Measurements from ENCODE around the gene UBE2L3.
"Not testable (repeated sequence)": the region's sequence is repeated elsewhere in the genome, so short reads cannot be mapped to it uniquely, and the experiment has no call there.

Gene UBE2L3

GRCh38 chr22:21585389-21585788 lies 17.9 kb downstream of the UBE2L3 start:
- DNase-seq (no peak), ATAC-seq (replicated peaks) (no peak)
- Mint-ChIP-seq H3K4me1 (peaks cover 29 to 74% of the 10 kb centered on the region in 2 donors), H3K27ac (no peak overlapping the region), H3K36me3 (peaks cover 6 to 22% of the 10 kb centered on the region in 2 donors), H3K4me3 (no peak overlapping the region), H3K9me3 (peaks cover 0 to under 1% of the 10 kb centered on the region in 2 donors), H3K27me3 (no peaks in the 10 kb centered on the region)

GRCh38 chr22:21587803-21588611 lies 20.5 kb downstream of the UBE2L3 start:
- Mint-ChIP-seq H3K9me3 (peaks cover 0 to 3% of the 10 kb centered on the region in 2 donors), H3K27me3 (no peaks in the 10 kb centered on the region), H3K36me3 (peaks cover 17 to 35% of the 10 kb centered on the region in 2 donors), H3K27ac (peak overlapping the region; percentile 92), H3K4me3 (peak overlapping the region; percentile 17 to 66), H3K4me1 (peaks cover 39 to 81% of the 10 kb centered on the region in 2 donors)
- DNase-seq (peak; percentile 67), ATAC-seq (replicated peaks) (peak; percentile 95)

DNA sequence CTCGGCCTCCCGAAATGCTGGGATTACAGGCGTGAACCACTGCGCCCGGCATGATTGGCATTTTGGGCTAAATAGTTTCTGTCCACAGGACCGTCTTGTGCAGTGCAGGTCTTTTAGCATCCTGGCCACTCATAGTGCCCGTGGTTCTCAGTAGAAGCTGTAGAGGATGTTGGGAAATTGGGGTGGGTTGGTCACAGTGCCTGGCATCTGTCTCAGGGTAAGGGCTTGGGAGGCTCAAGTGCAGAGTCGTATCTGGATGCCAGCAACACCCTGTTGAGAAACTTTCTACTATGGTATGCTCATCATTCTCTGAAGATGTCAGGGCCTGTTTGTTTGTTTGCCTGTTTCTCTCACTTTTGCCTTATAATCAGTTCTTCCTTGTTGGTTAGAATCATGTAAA lies 21.9 kb downstream of the UBE2L3 start:
- DNase-seq: no peak
- H3K4me1 Mint-ChIP-seq: peaks cover 47 to 87% of the 10 kb centered on the region in 2 donors
- H3K27ac Mint-ChIP-seq: peak overlapping the region; percentile 31
- no peak for ATAC-seq (replicated peaks)
- peaks cover 30 to 43% of the 10 kb centered on the region in 2 donors for H3K36me3 Mint-ChIP-seq
- H3K27me3 Mint-ChIP-seq: no peaks in the 10 kb centered on the region
- peak overlapping the region in 1 of 2 donors; percentile 17 for H3K4me3 Mint-ChIP-seq
- peaks cover 0 to 3% of the 10 kb centered on the region in 2 donors for H3K9me3 Mint-ChIP-seq

DNA sequence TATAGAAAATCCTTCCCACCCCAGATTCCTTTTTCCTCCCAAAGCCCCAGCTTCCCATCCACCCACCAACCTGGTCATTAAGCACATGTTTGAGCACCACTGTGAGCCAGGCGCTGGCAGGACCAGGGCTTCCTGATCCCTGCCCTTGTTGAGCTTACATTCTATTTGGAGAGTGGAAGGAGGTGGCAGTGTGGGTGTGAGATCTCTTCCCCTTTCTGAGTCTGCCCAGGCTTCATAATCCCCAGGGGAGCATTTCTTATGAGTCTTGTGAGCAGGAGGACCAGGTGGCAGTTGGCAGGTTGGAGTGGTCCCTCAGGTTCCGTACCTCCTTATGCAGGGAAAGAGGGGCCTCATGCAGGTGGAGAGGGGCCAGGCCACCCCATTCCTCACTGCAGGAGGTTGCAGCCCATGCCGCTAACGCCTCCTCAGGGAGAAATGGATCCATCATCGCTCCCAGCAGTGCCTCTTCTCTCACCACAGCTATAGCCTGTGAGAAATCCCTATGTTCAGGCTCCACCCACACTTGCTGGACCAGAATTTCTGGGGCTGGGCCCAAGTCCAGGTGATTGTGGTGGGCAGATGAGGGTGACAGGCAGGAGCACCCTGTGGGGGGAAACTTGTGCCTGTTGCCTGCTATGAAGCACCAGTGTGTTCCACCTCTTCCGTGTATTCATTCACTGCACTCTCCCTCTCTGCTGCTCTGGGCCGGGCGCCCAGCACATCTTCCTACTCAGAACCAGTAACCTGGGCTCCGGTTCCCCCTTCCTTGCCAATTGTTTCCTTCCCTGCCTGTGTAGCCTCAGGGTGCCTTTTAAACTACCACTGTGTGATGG lies 23.5 kb downstream of the UBE2L3 start:
- peaks cover 40 to 52% of the 10 kb centered on the region in 2 donors for H3K36me3 Mint-ChIP-seq
- H3K9me3 Mint-ChIP-seq: peaks cover 0 to 3% of the 10 kb centered on the region in 2 donors
- peak; percentile 33 to 54 for ATAC-seq (replicated peaks)

DNA sequence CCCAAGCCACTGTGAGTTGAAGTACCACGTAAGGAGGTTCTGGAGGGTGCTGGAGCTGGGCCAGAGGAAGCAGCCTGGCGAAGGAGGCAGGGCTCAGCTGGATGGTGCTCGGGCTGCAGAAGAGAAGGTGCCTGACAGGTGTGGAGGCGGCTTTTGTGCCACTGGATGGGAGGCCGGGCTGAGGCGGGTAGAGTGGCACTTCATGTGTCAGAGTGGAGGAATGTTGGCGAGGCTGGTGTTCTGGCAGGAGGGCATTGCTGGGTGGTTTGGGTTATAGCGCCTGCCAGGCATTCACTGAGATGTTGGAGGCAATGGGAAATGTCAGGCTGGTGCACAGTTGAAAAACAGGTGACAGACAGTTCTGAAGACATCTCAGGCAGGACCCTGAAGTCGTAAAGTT lies 24.2 kb downstream of the UBE2L3 start:
- Mint-ChIP-seq H3K27me3 (no peaks in the 10 kb centered on the region), H3K4me1 (peaks cover 47 to 79% of the 10 kb centered on the region in 2 donors), H3K36me3 (peaks cover 45 to 56% of the 10 kb centered on the region in 2 donors), H3K9me3 (peaks cover 0 to 3% of the 10 kb centered on the region in 2 donors), H3K27ac (peak overlapping the region; percentile 53), H3K4me3 (peak overlapping the region in 1 of 2 donors; percentile 33)
- no peak for ATAC-seq (replicated peaks)
- no peak for DNase-seq

More for the DNA sequence above, 23.5 kb downstream of the UBE2L3 start:
- peaks cover 47 to 84% of the 10 kb centered on the region in 2 donors for H3K4me1 Mint-ChIP-seq
- H3K27ac Mint-ChIP-seq: peak overlapping the region; percentile 90
- H3K4me3 Mint-ChIP-seq: peak overlapping the region; percentile 55 to 75
- no peaks in the 10 kb centered on the region for H3K27me3 Mint-ChIP-seq
- DNase-seq: peak; percentile 29

- no peak for ATAC-seq (replicated peaks)
- Mint-ChIP-seq H3K9me3 (peaks cover 0 to 3% of the 10 kb centered on the region in 2 donors), H3K36me3 (peaks cover 46 to 59% of the 10 kb centered on the region in 2 donors), H3K27me3 (no peaks in the 10 kb centered on the region), H3K27ac (no peak overlapping the region), H3K4me1 (peaks cover 45 to 72% of the 10 kb centered on the region in 2 donors), H3K4me3 (no peak overlapping the region)
- DNase-seq: no peak
These were observed 24.9 kb downstream of the UBE2L3 start for GRCh38 chr22:21592422-21592821.

DNA sequence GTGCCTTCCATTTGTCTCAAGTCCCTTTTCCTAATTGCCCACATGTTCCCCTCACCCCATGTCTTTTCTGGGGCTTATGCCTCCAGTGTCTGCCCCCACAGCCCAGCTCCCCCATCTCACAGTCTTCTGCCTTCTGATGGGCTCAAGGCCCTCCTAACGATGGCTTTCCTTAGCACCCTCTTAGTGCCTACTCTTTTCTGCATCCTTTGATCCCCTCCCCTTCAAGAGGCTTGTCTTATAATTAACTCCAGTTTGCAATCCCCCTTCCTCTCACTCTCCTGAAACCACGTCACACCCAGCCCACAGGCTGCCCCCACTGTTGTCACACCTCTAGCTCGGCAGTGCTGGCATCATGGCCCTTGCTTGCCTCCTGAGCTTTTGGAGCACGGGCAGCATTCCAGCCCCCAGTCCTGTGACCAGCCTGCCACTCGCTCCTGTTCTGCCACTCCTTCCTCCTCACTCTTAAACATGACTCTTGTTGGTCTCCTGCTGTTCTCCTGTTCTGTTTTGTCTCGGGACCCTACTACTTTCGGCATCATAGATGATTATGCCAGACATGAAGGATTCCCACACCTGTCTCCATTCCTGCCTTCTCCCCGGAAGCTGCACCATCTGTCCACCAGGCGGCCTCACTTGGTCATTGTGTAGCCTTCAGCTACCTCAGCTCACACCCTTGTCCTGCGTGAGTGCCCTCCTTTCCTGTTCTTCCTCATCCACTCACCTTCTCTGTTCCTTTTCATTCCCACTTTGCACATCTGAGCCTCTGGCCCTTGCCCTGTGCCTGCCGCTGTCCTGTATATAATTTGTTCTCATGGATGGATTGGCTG lies 26.1 kb downstream of the UBE2L3 start:
- ATAC-seq (replicated peaks): no peak
- H3K4me3 Mint-ChIP-seq: no peak overlapping the region
- peaks cover 48 to 63% of the 10 kb centered on the region in 2 donors for H3K36me3 Mint-ChIP-seq
- H3K4me1 Mint-ChIP-seq: peaks cover 41 to 65% of the 10 kb centered on the region in 2 donors
- no peaks in the 10 kb centered on the region for H3K27me3 Mint-ChIP-seq
- DNase-seq: no peak
- peaks cover 0 to 3% of the 10 kb centered on the region in 2 donors for H3K9me3 Mint-ChIP-seq
- peak overlapping the region; percentile 42 for H3K27ac Mint-ChIP-seq

- H3K4me3 Mint-ChIP-seq: no peak overlapping the region
- no peaks in the 10 kb centered on the region for H3K27me3 Mint-ChIP-seq
- H3K27ac Mint-ChIP-seq: no peak overlapping the region
- ATAC-seq (replicated peaks) (no peak), DNase-seq (no peak)
- peaks cover 0 to 3% of the 10 kb centered on the region in 2 donors for H3K9me3 Mint-ChIP-seq
- H3K4me1 Mint-ChIP-seq: peaks cover 46 to 64% of the 10 kb centered on the region in 2 donors
- H3K36me3 Mint-ChIP-seq: peaks cover 59 to 65% of the 10 kb centered on the region in 2 donors
These were observed 27.4 kb downstream of the UBE2L3 start for GRCh38 chr22:21594865-21595452.

- H3K9me3 Mint-ChIP-seq; ATAC-seq (replicated peaks); H3K27me3 Mint-ChIP-seq; DNase-seq; H3K4me3 Mint-ChIP-seq; H3K27ac Mint-ChIP-seq: not testable (repeated sequence)
- Mint-ChIP-seq H3K36me3 (peaks cover 53 to 54% of the 10 kb centered on the region in 2 donors), H3K4me1 (peaks cover 34 to 48% of the 10 kb centered on the region in 2 donors)
These were observed 29.0 kb downstream of the UBE2L3 start for GRCh38 chr22:21596356-21597135.

DNA sequence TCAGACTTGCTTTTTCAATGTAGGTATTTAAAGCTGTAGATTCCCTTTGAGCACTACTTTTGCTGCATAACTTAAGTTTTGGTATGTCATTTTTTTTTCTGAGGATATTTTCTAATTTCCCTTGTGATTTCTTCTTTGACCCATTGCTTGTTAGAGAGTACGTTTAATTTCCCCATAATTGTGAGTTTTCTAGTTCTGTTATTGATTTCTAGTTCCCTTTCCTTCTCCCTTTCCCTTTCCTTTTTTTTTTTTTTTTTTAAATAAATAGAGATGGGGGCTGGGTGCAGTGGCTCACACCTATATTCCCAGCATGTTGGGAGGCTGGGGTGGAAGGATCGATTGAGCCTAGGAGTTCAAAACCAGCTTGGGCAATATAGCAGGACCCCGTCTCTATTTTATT lies 30.8 kb downstream of the UBE2L3 start:
- Mint-ChIP-seq H3K27me3 (no peaks in the 10 kb centered on the region), H3K4me3 (no peak overlapping the region), H3K36me3 (peaks cover 53 to 55% of the 10 kb centered on the region in 2 donors), H3K27ac (no peak overlapping the region), H3K9me3 (no peaks in the 10 kb centered on the region), H3K4me1 (peaks cover 37 to 45% of the 10 kb centered on the region in 2 donors)
- no peak for DNase-seq
- no peak for ATAC-seq (replicated peaks)

- DNase-seq (no peak), ATAC-seq (replicated peaks) (no peak)
- no peaks in the 10 kb centered on the region for H3K27me3 Mint-ChIP-seq
- H3K9me3 Mint-ChIP-seq: no peaks in the 10 kb centered on the region
- H3K4me1 Mint-ChIP-seq: peaks cover 27 to 38% of the 10 kb centered on the region in 2 donors
- H3K36me3 Mint-ChIP-seq: peaks cover 43 to 46% of the 10 kb centered on the region in 2 donors
- H3K27ac Mint-ChIP-seq: peak overlapping the region; percentile 1
- H3K4me3 Mint-ChIP-seq: no peak overlapping the region
These were observed 31.8 kb downstream of the UBE2L3 start for GRCh38 chr22:21599053-21599893.

DNA sequence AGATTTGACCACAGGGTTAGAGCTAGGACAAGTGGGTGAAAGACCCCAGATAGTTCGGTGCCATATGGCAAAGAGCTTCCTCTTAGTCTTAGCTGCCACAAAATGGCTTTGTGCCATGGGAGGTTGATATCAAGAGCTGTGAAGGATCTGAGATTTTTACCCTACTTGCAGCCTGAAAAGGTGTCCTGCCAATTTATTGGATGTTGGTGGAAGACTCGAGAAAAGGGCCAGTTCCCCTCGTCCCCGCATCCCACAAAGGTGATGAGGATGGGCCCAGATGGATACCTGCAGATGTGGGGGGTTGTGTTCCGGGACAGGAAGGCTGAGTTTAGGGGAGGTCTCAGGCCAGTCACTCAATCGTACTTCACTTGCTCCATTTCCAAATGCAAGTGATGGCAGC lies 35.1 kb downstream of the UBE2L3 start:
- peaks cover 30 to 50% of the 10 kb centered on the region in 2 donors for H3K4me1 Mint-ChIP-seq
- H3K27ac Mint-ChIP-seq: no peak overlapping the region
- H3K36me3 Mint-ChIP-seq: peaks cover 28 to 37% of the 10 kb centered on the region in 2 donors
- H3K27me3 Mint-ChIP-seq: no peaks in the 10 kb centered on the region
- no peak for DNase-seq
- ATAC-seq (replicated peaks): no peak
- H3K4me3 Mint-ChIP-seq: no peak overlapping the region
- H3K9me3 Mint-ChIP-seq: no peaks in the 10 kb centered on the region
